A549 treated with CORT108297 at 1 μM for 4 hours (cell line): ENCODE results near the gene PSD4. TPM values are rescaled to one million over a fixed set of nuclear protein-coding genes. Genes with fewer than 3 reads are reported as not detected.

Experiments
- total RNA-seq: library from RNA; stranded (reverse); fragments of 200-300 nt; extraction: Qiagen RNA extraction; gene quantifications from 5 replicates; pipeline ENCODE4 v1.2.3, GENCODE V29; 2022

The PSD4 gene
- total RNA-seq, result 8.3 to 12.9 TPM (median 10.1 TPM) in 5 replicates

DNA sequence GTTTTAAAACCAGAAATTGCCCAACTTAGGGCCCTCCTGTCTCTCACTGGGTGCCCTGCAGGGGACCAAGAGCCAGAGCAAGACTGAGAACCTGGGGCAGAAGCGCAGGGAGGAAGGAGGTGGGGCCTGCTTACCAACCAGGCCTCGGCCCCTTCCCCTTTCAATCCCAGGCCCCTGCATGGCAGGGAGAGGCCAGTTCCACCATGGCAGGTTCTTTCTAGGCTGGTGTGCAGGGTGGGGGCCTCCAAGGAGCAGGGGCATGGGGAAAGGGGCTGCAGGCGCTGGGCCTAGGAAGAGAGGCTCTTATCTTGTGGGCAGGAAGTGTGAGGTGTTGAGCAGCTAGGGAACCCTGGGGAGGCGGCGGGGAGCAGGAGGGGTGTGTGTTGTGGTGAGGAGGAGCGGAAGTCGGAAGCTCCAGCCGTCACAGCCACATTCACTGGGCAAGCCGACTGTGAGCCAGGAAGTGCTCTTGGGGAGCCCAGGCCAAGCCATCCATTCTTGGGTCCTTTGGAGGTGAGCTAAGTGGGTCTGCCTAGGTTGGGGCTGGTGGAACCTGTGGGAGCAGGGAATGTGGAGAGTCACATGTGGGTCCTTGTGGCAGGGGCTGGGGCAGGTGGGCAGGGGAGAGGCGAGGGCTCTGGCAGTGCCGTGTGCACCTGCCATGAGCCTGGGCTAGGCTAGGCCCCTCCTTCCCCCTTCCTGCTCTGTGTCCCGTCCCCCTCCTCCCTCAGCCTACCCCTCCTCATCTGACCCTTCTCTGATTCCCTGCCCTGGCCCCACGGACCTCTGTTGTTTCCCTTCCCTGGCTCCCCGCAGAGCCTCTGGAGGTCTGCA lies at the start of gene PSD4:
Gene PSD4 (plus strand): TSS at position 430 of the 834 bp plus-strand sequence. CDS start 8,486 bp downstream, outside the sequence.

DNA sequence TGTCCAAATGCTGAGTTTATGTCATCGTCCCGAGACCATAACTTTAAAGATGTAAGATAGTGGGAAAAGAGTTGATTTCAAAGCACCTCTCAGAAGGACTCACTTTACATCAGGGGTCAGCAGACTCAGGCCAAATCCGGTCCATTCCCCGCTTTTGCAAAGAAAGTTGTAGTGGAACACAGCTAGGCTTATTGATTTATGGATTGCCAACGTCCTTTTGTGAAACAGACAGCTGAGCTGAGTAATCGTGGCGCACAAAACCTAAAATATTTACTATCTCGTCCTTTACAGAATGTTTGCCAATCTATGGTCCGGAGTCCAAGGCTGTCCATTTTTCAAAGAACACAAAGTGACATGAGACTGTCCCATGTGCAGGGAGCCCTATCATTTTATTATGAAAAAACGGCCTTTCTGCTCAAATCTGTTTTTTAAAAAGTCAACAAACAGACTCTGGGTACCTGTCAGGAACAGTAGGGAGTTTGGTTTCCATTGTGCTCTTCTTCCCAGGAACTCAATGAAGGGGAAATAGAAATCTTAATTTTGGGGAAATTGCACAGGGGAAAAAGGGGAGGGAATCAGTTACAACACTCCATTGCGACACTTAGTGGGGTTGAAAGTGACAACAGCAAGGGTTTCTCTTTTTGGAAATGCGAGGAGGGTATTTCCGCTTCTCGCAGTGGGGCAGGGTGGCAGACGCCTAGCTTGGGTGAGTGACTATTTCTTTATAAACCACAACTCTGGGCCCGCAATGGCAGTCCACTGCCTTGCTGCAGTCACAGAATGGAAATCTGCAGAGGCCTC lies 46.7 kb upstream of the PSD4 start, which contains the start of gene IL1RN:
Gene IL1RN (plus strand): TSS at position 754 of the 801 bp plus-strand sequence. CDS start 27 bp downstream, at position 781.

Other genes with a start within 250 kb of the PSD4 start
- not detected in 5 replicates for gene IL36G, start 196.0 kb upstream of the PSD4 start, total RNA-seq
- not detected in 5 replicates for gene IL36A, start 168.5 kb upstream of the PSD4 start, total RNA-seq
- gene IL36B, start 121.1 kb upstream of the PSD4 start, total RNA-seq, result 0.09 to 0.19 TPM in 2 of 5 replicates, not detected in the others
- 0.05 to 0.25 TPM (median 0.14 TPM) in 4 of 5 replicates, not detected in the other for gene IL36RN, start 114.8 kb upstream of the PSD4 start, total RNA-seq
- not detected in 5 replicates for gene IL1F10, start 106.0 kb upstream of the PSD4 start, total RNA-seq
- gene IL1RN, start 46.4 kb upstream of the PSD4 start, total RNA-seq, result 0.30 to 0.46 TPM (median 0.46 TPM) in 5 replicates
- gene PAX8, start 105.0 kb downstream of the PSD4 start, total RNA-seq, result 0.66 to 0.95 TPM (median 0.83 TPM) in 5 replicates